HepG2 (cell line): ENCODE measurements around the gene SPRYD3. TPM values are rescaled to one million over a fixed set of nuclear protein-coding genes. Genes with fewer than 3 reads are reported as not detected.

Experiments used
- ARID5B ChIP-seq: IDR thresholded peaks from 2 replicates; pipeline ENCODE4 v1.4.0; 2020; ENCODE audit warnings: mild to moderate bottlenecking, missing genetic modification reagents
- CAMTA2 ChIP-seq: sonication (generic); formaldehyde crosslinking; IDR thresholded peaks from 2 replicates; pipeline ENCODE4 v1.4.0; 2020; ENCODE audit warnings: mild to moderate bottlenecking, missing genetic modification reagents, borderline replicate concordance
- CEBPB ChIP-seq: IDR thresholded peaks from 2 replicates; pipeline ENCODE4 v1.6.1; 2011; ENCODE audit warnings: low read depth, low read length, improper control_type of control experiment, borderline replicate concordance
- CHD2 ChIP-seq: IDR thresholded peaks from 2 replicates; pipeline ENCODE4 v1.6.1; 2011; ENCODE audit warnings: low read depth, low read length, improper control_type of control experiment
- GZF1 ChIP-seq: sonication (generic); formaldehyde crosslinking; IDR thresholded peaks from 2 replicates; pipeline ENCODE4 v1.5.1; 2020; ENCODE audit warnings: mild to moderate bottlenecking, missing genetic modification reagents
- HNRNPH1 ChIP-seq: fragments of 200-400 bp; formaldehyde crosslinking; optimal IDR thresholded peaks from 2 replicates; pipeline ENCODE3; 2017; ENCODE audit warnings: mild to moderate bottlenecking, low read depth, low read length
- KDM3A ChIP-seq: IDR thresholded peaks from 2 replicates; pipeline ENCODE4 v1.6.1; 2018; ENCODE audit warnings: low read depth, missing compliant biosample characterization
- KDM5A ChIP-seq: fragments of 200-600 bp; sonication (generic); IDR thresholded peaks from 2 replicates; pipeline ENCODE4 v1.7.0; 2018; ENCODE audit warnings: antibody characterized with exemption, mild to moderate bottlenecking, low read length, borderline replicate concordance
- KMT2B ChIP-seq: IDR thresholded peaks from 2 replicates; pipeline ENCODE4 v1.6.1; 2016; ENCODE audit warnings: missing genetic modification reagents, missing compliant biosample characterization
- LBX2 ChIP-seq: sonication (generic); formaldehyde crosslinking; IDR thresholded peaks from 2 replicates; pipeline ENCODE4 v1.5.0; 2020; ENCODE audit warnings: missing genetic modification reagents, mild to moderate bottlenecking, borderline replicate concordance
- MIER2 ChIP-seq: IDR thresholded peaks from 2 replicates; pipeline ENCODE4 v1.6.1; 2016; ENCODE audit warnings: missing biosample characterization, missing genetic modification reagents
- NCOA2 ChIP-seq: sonication (generic); formaldehyde crosslinking; IDR thresholded peaks from 2 replicates; pipeline ENCODE4 v1.8.0; 2022; ENCODE audit warnings: inconsistent platforms
- NFKB2 ChIP-seq: sonication (generic); formaldehyde crosslinking; IDR thresholded peaks from 2 replicates; pipeline ENCODE4 v1.4.0; 2020; ENCODE audit warnings: missing genetic modification reagents, borderline replicate concordance
- NRL ChIP-seq: sonication (generic); formaldehyde crosslinking; IDR thresholded peaks from 2 replicates; pipeline ENCODE4 v1.5.0; 2020; ENCODE audit warnings: missing genetic modification reagents, mild to moderate bottlenecking, moderate library complexity, borderline replicate concordance
- PHF8 ChIP-seq: sonication (generic); formaldehyde crosslinking; IDR thresholded peaks from 2 replicates; pipeline ENCODE4 v1.5.0; 2020; ENCODE audit warnings: missing genetic modification reagents
- SMAD9 ChIP-seq: sonication (generic); formaldehyde crosslinking; IDR thresholded peaks from 2 replicates; pipeline ENCODE4 v1.5.1; 2020; ENCODE audit warnings: mild to moderate bottlenecking, missing genetic modification reagents
- TAF1 ChIP-seq: sonication (generic); formaldehyde crosslinking; IDR thresholded peaks from 2 replicates; pipeline ENCODE4 v1.4.0; 2020; ENCODE audit warnings: missing genetic modification reagents
- ZBTB49 ChIP-seq: sonication (generic); formaldehyde crosslinking; IDR thresholded peaks from 2 replicates; pipeline ENCODE4 v1.4.0; 2020; ENCODE audit warnings: missing genetic modification reagents, borderline replicate concordance
- ZFP36 ChIP-seq: fragments of 150-350 bp; IDR thresholded peaks from 2 replicates; pipeline ENCODE4 v1.6.1; 2018; ENCODE audit warnings: borderline replicate concordance, low read length, low read depth; ENCODE audit not compliant: partially characterized antibody
- ZNF329 ChIP-seq: sonication (generic); formaldehyde crosslinking; IDR thresholded peaks from 2 replicates; pipeline ENCODE4 v1.9.0; 2021; ENCODE audit warnings: low read depth, mild to moderate bottlenecking, missing genetic modification reagents
- ZNF430 ChIP-seq: sonication (generic); formaldehyde crosslinking; IDR thresholded peaks from 2 replicates; pipeline ENCODE4 v1.9.0; 2021; ENCODE audit warnings: mild to moderate bottlenecking, missing genetic modification reagents
- ZNF543 ChIP-seq: sonication (generic); formaldehyde crosslinking; IDR thresholded peaks from 2 replicates; pipeline ENCODE4 v1.4.0; 2020; ENCODE audit warnings: mild to moderate bottlenecking, missing genetic modification reagents
- ZNF552 ChIP-seq: sonication (generic); formaldehyde crosslinking; IDR thresholded peaks from 2 replicates; pipeline ENCODE4 v1.9.0; 2022; ENCODE audit warnings: missing genetic modification reagents, mild to moderate bottlenecking, borderline replicate concordance
- ZNF75D ChIP-seq: sonication (generic); formaldehyde crosslinking; IDR thresholded peaks from 2 replicates; pipeline ENCODE4 v1.8.1; 2023; ENCODE audit warnings: missing genetic modification reagents, mild to moderate bottlenecking, borderline replicate concordance
- polyA plus RNA-seq, 8 experiments: library from polyadenylated mRNA; depleted of rRNA in 3 of 8; stranded (reverse) in 7 of 8; unstranded in 1 of 8; fragments of >200 nt; fragmentation: Illumina TruSeq in 4 of 8; extraction: Trizol in 4 of 8; gene quantifications; 2 replicates each; pipeline versions ENCODE4 v1.2.1 to v1.2.3, GENCODE V29; 2011 to 2016; ENCODE audit warnings: low read depth in 4 of 8, missing spikeins in 1 of 8, mixed read lengths in 1 of 8; ENCODE audit not compliant: insufficient read depth in 1 of 8
- total RNA-seq, 5 experiments: library from RNA; depleted of rRNA; stranded (reverse); fragments of >200 nt; fragmentation: Illumina TruSeq; extraction: Trizol; gene quantifications; 2 replicates each; pipeline ENCODE4 v1.2.3, GENCODE V29; 2016; ENCODE audit warnings: low read depth in 1 of 5

SPRYD3 gene
- total and polyA plus RNA-seq, 2 of the 13 experiments (the other 11 are each of a cell fraction or from before 2014, with no cell fraction given): 9.0 to 9.2 TPM

- no peak for TF ChIP-seq ZBTB49 (CRISPR knock-in tag)
- TF ChIP-seq GZF1 (CRISPR knock-in tag): no peak
- TF ChIP-seq ZNF543 (CRISPR knock-in tag): no peak
- no peak for TF ChIP-seq CHD2
- no peak for TF ChIP-seq CAMTA2 (CRISPR knock-in tag)
- TF ChIP-seq ZFP36: no peak
- no peak for TF ChIP-seq PHF8 (CRISPR knock-in tag)
- TF ChIP-seq CEBPB: no peak
- TF ChIP-seq NFKB2 (CRISPR knock-in tag): no peak
- no peak for TF ChIP-seq KDM5A
- peak; percentile 47; the same call in 1 of the 2 replicates for TF ChIP-seq NCOA2
- no peak for TF ChIP-seq ZNF430 (CRISPR knock-in tag)
- no peak for TF ChIP-seq ZNF329 (CRISPR knock-in tag)
- TF ChIP-seq TAF1: no peak
- no peak for TF ChIP-seq KMT2B (CRISPR knock-in tag)
- TF ChIP-seq NRL (CRISPR knock-in tag): no peak
- TF ChIP-seq ARID5B (CRISPR knock-in tag): peak; percentile 10; the same call in 1 of the 2 replicates
- TF ChIP-seq ZNF75D (CRISPR knock-in tag): no peak
- no peak for TF ChIP-seq HNRNPH1
- no peak for TF ChIP-seq ZNF552 (CRISPR knock-in tag)
- peak; percentile 60; the same call in 1 of the 2 replicates for TF ChIP-seq MIER2 (CRISPR knock-in tag)
- TF ChIP-seq SMAD9 (CRISPR knock-in tag): no peak
- TF ChIP-seq LBX2 (CRISPR knock-in tag): no peak
- no peak for TF ChIP-seq KDM3A (CRISPR knock-in tag)
These were observed 25.7 kb downstream of the SPRYD3 start (continued) for GRCh38 chr12:53053218-53054111.
